Activated T-cell treated with anti-CD3 and anti-CD28 coated beads, Interleukin-2, amount 50 U/mL, for 48 hours (primary cell): Measurements from ENCODE around the gene SAXO1.
"Not testable (repeated sequence)": the region's sequence is repeated elsewhere in the genome, so short reads cannot be mapped to it uniquely, and the experiment has no call there.

Experiments
- DNase-seq, 2 experiments: peaks; one replicate each; pipeline ENCODE4 v3.0.0-alpha.2; 2020

The SAXO1 gene

GRCh38 chr9:18951936-18952335 is 81.1 kb downstream of the SAXO1 start:
- DNase-seq = no peak

DNA sequence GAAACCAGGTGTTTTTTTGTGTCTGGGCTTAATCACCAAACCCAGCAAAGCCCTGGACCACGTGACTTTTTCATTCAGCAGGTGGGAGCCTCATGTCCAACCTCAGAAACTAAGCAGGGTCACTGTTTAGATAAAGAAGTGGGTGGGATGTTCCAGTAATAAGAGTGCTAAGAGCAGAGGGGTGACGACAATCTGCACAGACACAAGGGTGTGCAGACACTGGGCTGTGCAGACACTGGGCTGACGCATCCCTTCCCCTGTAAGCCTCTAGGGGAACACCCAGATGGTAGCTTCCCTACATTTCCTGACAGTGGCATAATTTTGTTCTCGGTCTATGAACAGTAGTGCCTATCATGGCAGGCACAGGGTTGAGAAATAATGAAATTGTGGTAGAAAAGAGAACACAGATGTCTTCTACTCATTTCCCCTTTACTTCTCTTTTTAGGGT is 85.1 kb downstream of the SAXO1 start:
- no peak for DNase-seq

DNA sequence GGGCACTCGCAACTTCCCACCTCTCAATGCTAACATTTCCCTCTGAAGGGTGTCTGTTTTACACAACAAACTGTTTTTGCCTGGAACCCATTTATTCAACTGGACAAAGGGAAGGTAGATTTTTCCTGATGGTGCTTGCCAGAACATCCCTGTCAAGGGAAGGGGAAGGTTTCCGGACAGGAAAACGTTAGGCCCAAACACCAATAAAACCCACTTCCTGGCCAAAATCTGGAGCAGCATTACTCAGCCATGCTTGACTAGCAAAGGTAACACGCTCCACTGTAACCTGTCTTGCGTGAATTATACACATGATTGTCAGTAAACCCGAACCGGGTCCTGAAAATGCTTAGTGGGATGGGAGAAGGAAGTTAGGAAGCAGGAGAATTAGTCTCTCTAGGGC is 90.2 kb downstream of the SAXO1 start:
- no peak for DNase-seq

DNA sequence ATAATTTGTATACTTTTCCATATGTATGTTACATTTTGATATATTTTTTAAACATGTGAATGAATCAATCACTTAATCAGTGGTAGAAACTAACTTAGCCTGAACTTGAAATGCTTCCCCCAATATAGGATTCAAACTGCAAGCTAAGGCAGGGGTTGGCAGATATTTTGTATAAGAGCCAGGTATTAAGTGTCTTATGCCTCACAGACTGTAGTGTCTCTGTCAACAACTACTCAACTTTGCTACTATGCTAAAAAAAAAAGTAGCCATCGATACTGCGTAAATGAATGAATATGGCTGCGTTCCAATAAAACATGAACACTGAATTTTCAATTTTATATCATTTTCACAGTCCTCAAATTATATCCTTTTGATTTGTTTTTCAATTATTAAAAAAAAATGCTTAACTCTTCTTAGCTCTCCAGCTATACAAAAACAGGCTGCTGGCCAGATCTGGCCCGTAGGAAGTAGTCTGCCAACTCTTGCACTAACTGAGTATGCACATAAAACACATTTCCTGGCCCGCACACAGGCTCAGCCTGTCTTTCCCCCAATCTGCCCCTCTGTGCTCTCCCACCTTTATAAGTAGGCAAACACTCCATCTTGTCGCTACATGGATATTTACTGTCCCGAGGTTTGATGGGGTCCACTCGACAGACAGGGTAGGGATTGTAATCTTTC is 91.8 kb downstream of the SAXO1 start:
- no peak for DNase-seq

DNA sequence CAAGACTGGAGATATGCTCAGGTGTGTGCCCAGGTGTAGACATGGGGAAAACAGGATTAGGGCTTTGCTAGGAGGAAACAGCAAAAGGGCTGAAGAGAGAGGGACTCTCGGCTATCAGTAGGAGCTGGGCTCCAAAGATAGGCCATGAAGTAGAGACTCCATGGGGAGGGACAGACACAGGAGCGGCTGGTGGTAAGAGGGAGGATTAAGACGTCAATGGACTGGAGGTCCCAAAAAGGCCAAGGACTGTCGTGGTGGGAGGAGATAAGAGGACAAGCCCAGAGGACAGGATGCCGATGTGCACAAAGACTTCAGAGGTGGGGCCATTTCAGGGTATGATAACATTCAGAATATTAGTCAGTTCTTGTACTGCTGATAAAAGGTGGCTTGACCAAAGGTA is 93.1 kb downstream of the SAXO1 start:
- no peak for DNase-seq

- no peak for DNase-seq
These were observed 96.7 kb downstream of the SAXO1 start for GRCh38 chr9:18936094-18936871.

GRCh38 chr9:18935541-18935940 is 97.5 kb downstream of the SAXO1 start:
- DNase-seq = no peak

DNA sequence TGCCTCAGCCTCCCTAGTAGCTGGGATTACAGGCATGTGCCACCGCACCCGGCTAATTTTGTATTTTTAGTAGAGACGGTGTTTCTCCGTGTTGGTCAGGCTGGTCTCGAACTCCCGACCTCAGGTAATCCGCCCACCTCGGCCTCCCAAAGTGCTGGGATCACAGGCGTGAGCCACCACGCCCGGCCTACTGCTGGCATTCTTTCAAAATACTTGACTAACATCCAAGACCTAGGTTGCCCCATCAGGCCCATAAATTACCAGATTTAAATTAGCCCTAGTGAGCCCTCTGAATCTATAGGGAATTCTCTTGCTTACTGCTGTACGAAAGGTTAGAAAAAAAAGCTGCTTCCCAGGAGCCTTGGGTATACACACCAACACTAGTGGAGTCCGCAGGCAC is 102.4 kb downstream of the SAXO1 start:
- not testable (repeated sequence) for DNase-seq

- DNase-seq = no peak
These were observed 104.3 kb downstream of the SAXO1 start for GRCh38 chr9:18928711-18929110.

- no peak for DNase-seq
These were observed 106.5 kb downstream of the SAXO1 start for GRCh38 chr9:18926513-18926912.

GRCh38 chr9:18925880-18926279 is 107.1 kb downstream of the SAXO1 start:
- DNase-seq = no peak

DNA sequence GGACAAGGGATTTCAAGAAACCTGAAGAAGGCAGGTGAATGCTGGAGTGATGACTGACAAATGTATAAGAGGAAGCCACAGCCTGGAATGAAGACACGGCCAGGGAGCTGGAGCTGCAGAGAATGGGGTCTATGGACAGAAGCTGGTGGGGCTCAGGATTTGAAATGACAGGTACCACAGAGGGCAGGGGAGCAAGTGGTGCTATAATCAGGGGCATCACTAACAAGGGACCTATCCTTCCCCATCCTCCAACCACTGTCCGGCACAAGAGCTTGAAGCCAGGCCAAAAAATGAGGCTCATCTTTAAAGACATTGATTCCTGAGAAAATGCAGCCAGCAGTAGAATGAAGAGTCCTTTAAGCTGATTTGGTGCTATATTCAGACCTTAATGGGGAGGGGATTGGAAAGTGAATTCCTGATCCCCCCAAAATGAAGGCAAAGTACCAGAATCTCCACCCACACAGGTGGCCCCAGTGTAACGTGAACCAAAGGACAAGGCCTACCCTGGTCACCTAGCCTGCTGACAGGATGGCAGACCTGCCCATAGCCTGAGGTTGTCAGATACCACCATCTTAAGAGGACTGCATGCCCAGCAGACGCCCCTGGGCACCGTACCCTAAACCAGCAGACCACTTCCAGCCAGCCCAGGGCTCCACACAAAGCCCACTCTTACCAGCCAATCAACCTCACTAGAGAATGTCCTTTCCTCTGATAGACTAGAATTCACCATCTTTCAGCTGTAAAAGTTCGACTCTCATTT is 109.2 kb downstream of the SAXO1 start:
- DNase-seq = no peak

DNA sequence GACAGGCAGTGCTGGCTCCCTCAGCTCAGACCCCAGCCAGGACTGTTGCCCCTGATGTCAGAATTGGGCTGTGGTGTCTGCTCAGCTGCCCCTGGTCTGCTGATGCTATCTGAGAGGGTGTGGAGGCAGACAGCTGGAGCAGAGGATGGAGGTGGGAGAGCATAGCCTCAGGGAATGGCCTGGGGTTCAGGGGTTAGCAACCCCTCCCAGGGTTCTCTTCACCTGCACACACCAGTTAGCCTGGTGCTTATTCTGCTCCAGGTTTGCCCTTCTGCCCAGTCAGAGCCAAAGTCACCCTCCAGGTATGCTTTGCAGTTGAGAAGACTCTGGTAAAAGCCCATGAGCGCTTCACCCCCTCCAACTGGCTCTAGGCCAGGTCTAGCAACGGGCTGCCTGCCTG is 109.8 kb downstream of the SAXO1 start:
- no peak for DNase-seq

GRCh38 chr9:18922161-18922885 is 110.7 kb downstream of the SAXO1 start:
- no peak for DNase-seq

DNA sequence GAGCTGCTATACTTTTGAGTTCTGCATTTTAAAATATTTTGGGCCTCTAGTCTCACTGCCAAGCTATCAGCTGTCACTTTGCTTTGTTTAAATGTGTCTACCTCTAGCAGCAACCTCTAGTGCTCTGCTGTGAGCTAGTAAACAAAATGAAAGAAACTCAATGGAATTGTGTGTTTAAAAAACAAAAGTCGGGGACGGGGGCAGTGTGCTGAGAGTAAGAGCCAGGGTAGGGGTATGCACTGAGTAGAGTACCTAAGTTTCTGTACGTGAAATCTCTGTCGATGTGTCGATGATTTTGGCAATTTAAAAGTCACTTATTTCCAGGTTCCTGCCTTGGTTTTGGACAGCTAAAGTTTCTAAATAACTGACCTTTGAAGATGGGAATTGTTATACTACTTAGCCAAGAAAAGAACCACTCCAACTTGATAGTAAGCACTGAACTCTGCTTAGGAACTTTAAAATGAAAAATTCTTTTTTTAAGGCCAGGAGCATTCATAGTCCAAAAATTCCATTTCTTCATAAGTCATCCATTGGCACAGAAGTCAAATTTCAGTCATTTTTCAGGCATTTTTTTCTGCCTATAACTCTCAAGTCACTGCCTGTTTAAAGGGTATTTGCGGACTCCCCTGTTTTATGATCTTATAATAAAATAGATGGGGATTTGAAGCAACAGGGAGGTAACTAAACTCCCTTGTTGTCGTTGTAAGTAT is 111.5 kb downstream of the SAXO1 start:
- no peak for DNase-seq

DNA sequence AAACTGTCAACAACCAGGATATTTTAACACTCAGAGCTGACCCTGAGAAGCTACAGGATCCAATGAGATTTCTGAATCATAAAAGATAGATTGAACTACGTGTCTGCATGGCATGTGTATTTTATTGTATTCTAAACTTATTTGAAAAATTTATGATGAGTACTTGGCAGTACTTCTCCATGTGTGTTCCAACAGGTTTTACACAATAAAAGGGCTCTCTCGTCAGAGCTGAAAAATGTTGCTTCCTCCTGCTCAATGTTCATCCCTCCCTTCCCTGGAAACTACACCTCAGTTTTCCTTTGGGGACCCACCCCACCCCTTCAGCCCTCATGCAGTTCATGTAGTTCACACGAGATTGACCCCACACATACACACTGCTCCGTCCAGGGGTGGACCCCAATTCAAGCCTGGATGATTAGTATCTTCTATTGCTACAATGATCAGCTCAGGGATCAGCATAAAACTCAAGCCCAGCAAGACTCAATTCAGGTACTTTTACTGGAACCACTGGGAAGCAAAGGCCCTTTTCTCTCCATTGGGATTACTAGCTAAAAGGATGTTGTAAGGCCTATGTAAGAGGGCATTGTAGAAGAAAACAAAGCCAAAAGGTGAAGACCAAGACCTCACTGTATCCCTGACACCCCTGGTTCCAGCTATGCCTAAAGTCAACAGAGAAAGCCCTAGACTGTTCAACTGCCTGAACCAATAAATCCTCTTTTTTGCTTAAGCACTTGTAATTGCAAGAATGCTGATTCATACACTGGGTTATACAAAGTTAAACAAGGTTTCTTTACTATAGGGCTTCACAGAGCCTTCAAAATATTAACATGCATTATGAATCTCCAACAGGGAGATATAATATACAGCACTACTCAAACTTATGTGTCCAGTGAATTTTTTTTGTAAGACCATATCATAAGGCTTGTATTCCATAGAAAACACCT is 112.6 kb downstream of the SAXO1 start:
- no peak for DNase-seq

DNA sequence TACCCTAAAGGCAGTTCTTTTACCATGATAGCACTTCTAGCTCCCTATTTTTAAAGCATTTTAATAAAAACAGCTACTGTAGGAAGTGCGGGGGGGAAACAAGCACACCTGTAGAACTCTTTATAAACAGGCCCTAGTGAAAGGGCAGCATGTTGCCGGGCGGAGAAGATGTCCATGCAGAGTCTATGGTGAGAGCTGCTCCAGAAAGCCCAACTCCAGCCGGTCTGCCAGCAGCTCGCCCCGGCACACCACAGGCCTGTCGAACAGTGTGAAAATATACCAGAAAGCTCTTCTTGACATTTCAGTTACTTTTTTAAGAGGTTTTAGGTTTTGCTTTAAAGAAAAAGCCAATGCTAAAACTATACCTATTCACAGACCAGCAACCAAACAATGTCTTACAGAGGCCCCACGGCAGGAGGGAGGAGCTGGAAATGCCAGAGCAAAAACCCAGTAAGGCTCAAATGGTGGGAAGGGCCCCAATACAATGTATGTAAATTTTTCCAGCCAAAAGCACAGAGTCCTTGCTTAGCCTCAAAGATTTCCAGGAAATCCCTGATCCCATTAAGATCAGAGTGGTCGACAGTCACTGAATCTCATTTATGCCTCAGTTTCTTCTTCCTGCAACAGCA is 121.2 kb downstream of the SAXO1 start:
- no peak for DNase-seq

DNA sequence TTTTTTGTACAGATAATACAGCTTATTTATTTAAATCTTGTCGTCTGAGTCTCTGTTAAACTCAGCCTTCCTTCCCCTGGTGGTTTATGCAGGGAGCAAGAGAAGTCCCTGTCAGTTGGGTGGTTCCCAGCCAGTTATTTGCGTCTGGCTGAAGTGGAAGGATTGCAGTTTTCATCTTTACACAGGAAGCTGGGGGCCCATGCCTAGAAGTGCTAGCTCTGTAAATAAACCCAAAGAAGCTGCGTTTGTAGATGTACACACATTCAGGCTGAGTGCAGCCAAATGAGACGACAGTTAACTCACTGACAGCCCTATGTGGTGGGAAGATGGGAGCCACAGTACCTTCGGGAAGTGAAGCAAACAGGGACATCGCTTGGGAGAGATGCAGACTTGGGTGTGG is 122.1 kb downstream of the SAXO1 start:
- no peak for DNase-seq

GRCh38 chr9:18910435-18910834 is 122.6 kb downstream of the SAXO1 start:
- no peak for DNase-seq

DNA sequence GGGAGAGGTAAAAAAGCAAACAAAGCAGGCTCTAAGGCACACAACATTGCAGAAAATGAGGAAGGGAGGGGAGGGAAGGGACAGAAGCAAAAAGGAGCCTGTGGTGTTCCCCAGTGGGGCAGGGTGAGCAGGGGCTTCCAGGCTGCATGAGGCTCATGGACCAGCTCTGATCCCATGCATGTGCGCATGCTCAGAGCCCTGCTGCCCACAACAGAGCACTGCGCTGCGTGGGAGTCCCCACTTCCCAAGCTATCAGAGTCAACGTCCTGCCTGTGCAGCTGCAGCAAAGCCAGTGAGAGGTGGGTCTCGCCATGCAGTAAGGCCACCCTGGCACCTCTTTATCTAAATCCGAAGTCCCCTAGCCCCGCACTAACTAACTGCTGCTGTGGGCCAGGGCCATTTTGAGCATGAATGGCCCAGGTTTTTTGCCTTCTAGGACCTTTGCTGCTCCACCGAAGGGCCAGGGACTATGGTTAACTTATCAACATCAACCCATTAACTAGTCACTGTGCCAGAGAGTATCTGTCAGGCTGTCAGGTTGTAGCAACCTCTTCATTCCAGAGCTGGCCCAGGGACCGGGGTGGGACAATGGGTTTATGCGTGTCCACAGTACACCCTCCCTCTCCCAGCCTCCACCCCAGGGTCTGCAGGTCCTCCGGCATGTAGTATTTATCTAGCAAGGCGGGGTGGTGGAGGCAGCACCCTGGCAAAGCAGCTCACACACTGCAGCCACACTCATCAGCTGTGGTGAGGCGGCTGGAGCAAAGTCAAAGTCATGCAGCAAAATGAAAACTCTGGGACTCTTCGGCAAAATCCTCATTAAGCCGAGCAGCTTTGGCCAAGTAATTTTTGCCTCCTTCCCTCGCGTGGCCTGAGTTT is 123.6 kb downstream of the SAXO1 start:
- DNase-seq = no peak
